IMR-90 (cell line): Measurements from ENCODE around the gene GGTLC2. TPM values are rescaled to one million over a fixed set of nuclear protein-coding genes. Genes with fewer than 3 reads are reported as not detected.

Source experiments
- ATAC-seq: fragments of 200-7000 bp; cut with Tn5 transposase; 2 replicates; pipeline ENCODE4 v1.9.1; 2020; ENCODE audit warnings: low read depth, mild to moderate bottlenecking, moderate library complexity
- BruUV-seq: library from RNA; stranded (reverse); fragments of 400-500 nt; replicated peaks from 2 replicates; lab custom pipeline; 2021; lab: Mats Ljungman, UMichigan
- CTCF ChIA-PET: fragments of 300-600 bp; formaldehyde crosslinking; extraction: SDS; loops from one replicate; lab custom pipeline; 2021; ENCODE audit warnings: antibody characterized with exemption; lab: Yijun Ruan, JAX
- POLR2A ChIA-PET: fragments of 300-600 bp; sonication (Branson Sonifier 250); formaldehyde crosslinking; loops from one replicate; lab custom pipeline; 2022; ENCODE audit warnings: antibody characterized with exemption; ENCODE audit not compliant: unreplicated experiment; lab: Charles Lee
- DNase-seq: peaks from one replicate; pipeline ENCODE4 v3.0.0; 2013
- H2AFZ ChIP-seq: replicated peaks from 2 replicates; pipeline ENCODE3; 2013; ENCODE audit warnings: low read length, mild to moderate bottlenecking; ENCODE audit not compliant: poor library complexity
- H2AK5ac ChIP-seq: 2 replicates; pipeline ENCODE4 v1.6.1; 2013; ENCODE audit warnings: low read depth, low read length, inconsistent platforms
- H2AK9ac ChIP-seq: replicated peaks from 2 replicates; pipeline ENCODE3; 2013; ENCODE audit warnings: mild to moderate bottlenecking, low read depth, low read length, moderate library complexity; ENCODE audit not compliant: poor library complexity
- H2BK120ac ChIP-seq: 2 replicates; pipeline ENCODE4 v1.6.1; 2013; ENCODE audit warnings: low read depth, low read length, inconsistent platforms
- H2BK15ac ChIP-seq: 3 replicates; pipeline ENCODE4 v1.6.1; 2013; ENCODE audit warnings: low read depth, low read length, inconsistent platforms
- H2BK20ac ChIP-seq: 2 replicates; pipeline ENCODE4 v1.6.1; 2013; ENCODE audit warnings: low read depth, mild to moderate bottlenecking, inconsistent platforms, low read length, moderate library complexity
- H2BK5ac ChIP-seq: 2 replicates; pipeline ENCODE4 v1.6.1; 2013; ENCODE audit warnings: mild to moderate bottlenecking, low read depth, low read length, inconsistent platforms; ENCODE audit not compliant: poor library complexity, severe bottlenecking
- H3K14ac ChIP-seq: replicated peaks from 2 replicates; pipeline ENCODE4 v1.6.1; 2013; ENCODE audit warnings: low read depth, low read length, inconsistent platforms
- H3K18ac ChIP-seq: 2 replicates; pipeline ENCODE4 v1.6.1; 2013; ENCODE audit warnings: low read depth, low read length, control low read depth
- H3K23ac ChIP-seq: 2 replicates; pipeline ENCODE4 v1.6.1; 2013; ENCODE audit warnings: low read depth, low read length, inconsistent platforms
- H3K27ac ChIP-seq: 2 replicates; pipeline ENCODE4 v1.5.1; 2013; ENCODE audit warnings: mild to moderate bottlenecking, control low read depth, low read length; ENCODE audit not compliant: insufficient read depth
- H3K27me3 ChIP-seq: 2 replicates; pipeline ENCODE4 v1.6.1; 2013; ENCODE audit warnings: low read length; ENCODE audit not compliant: control insufficient read depth, insufficient read depth
- H3K36me3 ChIP-seq: 2 replicates; pipeline ENCODE4 v1.6.1; 2013; ENCODE audit warnings: low read length, mixed read lengths; ENCODE audit not compliant: control insufficient read depth, insufficient read depth
- H3K4ac ChIP-seq: 2 replicates; pipeline ENCODE4 v1.6.1; 2013; ENCODE audit warnings: low read depth, low read length, inconsistent platforms
- H3K4me1 ChIP-seq: 2 replicates; pipeline ENCODE4 v1.6.1; 2013; ENCODE audit warnings: low read length, mixed read lengths; ENCODE audit not compliant: control insufficient read depth, insufficient read depth
- H3K4me2 ChIP-seq: 2 replicates; pipeline ENCODE4 v1.6.1; 2013; ENCODE audit warnings: low read depth, mild to moderate bottlenecking, control low read depth, low read length, moderate library complexity
- H3K4me3 ChIP-seq: 2 replicates; pipeline ENCODE4 v1.5.1; 2013; ENCODE audit warnings: low read depth, mild to moderate bottlenecking, control low read depth, low read length, moderate library complexity; ENCODE audit not compliant: insufficient read depth
- H3K56ac ChIP-seq: 2 replicates; pipeline ENCODE4 v1.6.1; 2013; ENCODE audit warnings: low read length, inconsistent platforms; ENCODE audit not compliant: insufficient read depth; ENCODE audit errors: extremely low read depth
- H3K79me1 ChIP-seq, 2 experiments: 2 replicates each; pipeline ENCODE4 v1.6.1; 2013; ENCODE audit warnings: low read length in 2 of 2, inconsistent platforms in 1 of 2, low read depth in 1 of 2
- H3K9ac ChIP-seq: 2 replicates; pipeline ENCODE4 v1.6.1; 2013; ENCODE audit warnings: low read depth, low read length, control low read depth
- H3K9me1 ChIP-seq: 2 replicates; pipeline ENCODE4 v1.6.1; 2013; ENCODE audit warnings: low read length, inconsistent platforms; ENCODE audit not compliant: insufficient read depth
- H3K9me3 ChIP-seq: 2 replicates; pipeline ENCODE4 v1.6.1; 2013; ENCODE audit warnings: low read length; ENCODE audit not compliant: control insufficient read depth, insufficient read depth
- H4K20me1 ChIP-seq: 2 replicates; pipeline ENCODE4 v1.6.1; 2013; ENCODE audit warnings: low read length, inconsistent platforms; ENCODE audit not compliant: insufficient read depth
- H4K5ac ChIP-seq: 2 replicates; pipeline ENCODE4 v1.6.1; 2013; ENCODE audit warnings: mild to moderate bottlenecking, low read depth, low read length, control low read depth
- H4K8ac ChIP-seq, 2 experiments: 2 replicates each; pipeline ENCODE4 v1.6.1; 2013; ENCODE audit warnings: low read depth in 2 of 2, low read length in 2 of 2, control low read depth in 1 of 2, inconsistent platforms in 1 of 2
- H4K91ac ChIP-seq: 2 replicates; pipeline ENCODE4 v1.6.1; 2013; ENCODE audit warnings: low read depth, low read length, inconsistent platforms; ENCODE audit not compliant: insufficient read depth
- CHD1 ChIP-seq: IDR thresholded peaks from 2 replicates; pipeline ENCODE4 v1.6.1; 2012; ENCODE audit warnings: low read depth, low read length, improper control_type of control experiment
- MXI1 ChIP-seq: IDR thresholded peaks from 2 replicates; pipeline ENCODE4 v1.6.1; 2012; ENCODE audit warnings: low read depth, mild to moderate bottlenecking, low read length, moderate library complexity, borderline replicate concordance
- NFE2L2 ChIP-seq: fragments of 150-350 bp; IDR thresholded peaks from 2 replicates; pipeline ENCODE4 v1.6.1; 2016; ENCODE audit warnings: low read depth, mild to moderate bottlenecking, low read length
- WGBS, 2 experiments: methylation state at CpG; one replicate each; pipeline versions ENCODE4 v1.1.5 to v1.1.7; 2013; ENCODE audit warnings: missing lambda C conversion rate in 2 of 2; ENCODE audit not compliant: insufficient read length in 1 of 2; ENCODE audit errors: extremely low coverage in 2 of 2; 5-methylcytosine and 5-hydroxymethylcytosine counted together
- dilution Hi-C: fragments of 300-500 bp; cut with HindIII; formaldehyde crosslinking; loops from one replicate; pipeline ENCODE4 v1.14.3; 2018; ENCODE audit warnings: low sequenced_read_pairs; ENCODE audit not compliant: unreplicated experiment
- in situ Hi-C: fragments of 300-500 bp; cut with MboI; formaldehyde crosslinking; loops from 3 replicates; pipeline ENCODE4 v1.14.3; 2019; ENCODE audit warnings: low sequenced_read_pairs, inconsistent platforms, mixed read lengths
- intact Hi-C: fragments of 100-400 bp; cut with micrococcal nuclease; formaldehyde crosslinking; loops from 2 replicates; pipeline ENCODE4 v1.10.0; 2022
- polyA plus RNA-seq, 3 experiments: library from polyadenylated mRNA; depleted of rRNA; stranded (reverse); fragments of >200 nt; gene quantifications; 2 replicates each; pipeline ENCODE4 v1.2.3, GENCODE V29; 2012; ENCODE audit warnings: low replicate concordance in 1 of 3
- total RNA-seq: library from RNA; depleted of rRNA; stranded (reverse); fragments of >200 nt; gene quantifications from 2 replicates; pipeline ENCODE4 v1.2.3, GENCODE V29; 2012
- TF ChIP-seq, protein P1 (sequence below): fragments of 150-350 bp; IDR thresholded peaks from 2 replicates; pipeline ENCODE4 v1.6.1; 2017; ENCODE audit warnings: mild to moderate bottlenecking, antibody characterized with exemption, low read length, low read depth

The GGTLC2 gene
- total and polyA plus RNA-seq, 2 of the 4 experiments (the other 2 are of a cell fraction), result 0.09 TPM; not detected in 1

- Histone ChIP-seq H3K4ac (no peak overlapping the region), H3K79me1 (no peaks in the 10 kb centered on the region), H3K23ac (no peak overlapping the region), H3K36me3 (no peaks in the 10 kb centered on the region), H2AFZ (no peak overlapping the region), H2AK9ac (no peak overlapping the region), H4K8ac (no peak overlapping the region), H3K4me3 (no peak overlapping the region), H3K27ac (no peak overlapping the region), H2BK5ac (no peak overlapping the region), H3K9me1 (no peaks in the 10 kb centered on the region), H3K18ac (no peak overlapping the region), H2BK15ac (no peak overlapping the region), H2BK20ac (no peak overlapping the region), H3K4me1 (no peaks in the 10 kb centered on the region), H2BK120ac (no peak overlapping the region), H3K9me3 (peaks cover 4% of the 10 kb centered on the region; the same call in 1 of the 2 replicates), H4K91ac (no peak overlapping the region), H4K5ac (no peak overlapping the region), H3K27me3 (peaks cover 21% of the 10 kb centered on the region), H3K14ac (no peak overlapping the region), H4K20me1 (no peaks in the 10 kb centered on the region), H3K56ac (no peak overlapping the region), H3K4me2 (no peak overlapping the region), H3K9ac (no peak overlapping the region), H2AK5ac (no peak overlapping the region)
- TF ChIP-seq CHD1 (no peak), MXI1 (no peak), NFE2L2 (no peak)
- TF ChIP-seq, protein P1, sequence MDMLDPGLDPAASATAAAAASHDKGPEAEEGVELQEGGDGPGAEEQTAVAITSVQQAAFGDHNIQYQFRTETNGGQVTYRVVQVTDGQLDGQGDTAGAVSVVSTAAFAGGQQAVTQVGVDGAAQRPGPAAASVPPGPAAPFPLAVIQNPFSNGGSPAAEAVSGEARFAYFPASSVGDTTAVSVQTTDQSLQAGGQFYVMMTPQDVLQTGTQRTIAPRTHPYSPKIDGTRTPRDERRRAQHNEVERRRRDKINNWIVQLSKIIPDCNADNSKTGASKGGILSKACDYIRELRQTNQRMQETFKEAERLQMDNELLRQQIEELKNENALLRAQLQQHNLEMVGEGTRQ, result no peak
- POLR2A ChIA-PET, result no interaction called here
- CTCF ChIA-PET, result no interaction called here
- DNase-seq (no peak), ATAC-seq (no peak)
- intact Hi-C loops, result no loop called here
- no CpG with 5 or more reads among the region's 4 CpGs for WGBS, 2 experiments
- no TSS peak for BruUV-seq
- dilution Hi-C loops, result no loop called here
- in situ Hi-C loops, result no loop called here
These were observed 30.1 kb downstream of the GGTLC2 start for GRCh38 chr22:22674467-22674866.
